ENCODE results near the gene TXNDC2.

DNA sequence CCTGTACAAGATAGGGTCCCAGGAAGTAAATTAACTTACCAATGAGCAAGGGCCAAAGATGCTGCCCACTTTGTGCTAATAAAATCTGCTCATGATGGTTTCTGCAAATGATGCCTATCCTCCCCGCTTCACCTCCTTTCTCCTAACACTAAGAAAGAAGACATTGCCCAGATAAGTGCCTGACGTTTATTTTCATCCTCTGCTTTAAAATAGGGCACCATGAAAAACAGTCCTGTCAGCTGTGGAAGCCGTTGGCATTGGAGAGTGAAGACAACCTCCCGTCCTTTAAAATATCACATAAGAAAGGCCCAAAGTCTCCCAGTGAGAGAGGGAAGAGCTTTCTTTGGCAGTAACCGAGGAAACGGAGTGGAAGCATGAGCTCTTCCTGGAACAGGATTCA lies 1.7 kb upstream of the TXNDC2 start:
- TF ChIP-seq POLR2A (IDR thresholded peaks at IDR 0.05) (no peak), CTCF (IDR thresholded peaks at IDR 0.05) (no peak)
